IMR-90 (cell line): Measurements from ENCODE around the gene AOPEP. TPM values are rescaled to one million over a fixed set of nuclear protein-coding genes. Genes with fewer than 3 reads are reported as not detected.

ENCODE experiments used
- ATAC-seq: fragments of 200-7000 bp; cut with Tn5 transposase; 2 replicates; pipeline ENCODE4 v1.9.1; 2020; ENCODE audit warnings: low read depth, mild to moderate bottlenecking, moderate library complexity
- BruUV-seq: library from RNA; stranded (reverse); fragments of 400-500 nt; replicated peaks from 2 replicates; lab custom pipeline; 2021; lab: Mats Ljungman, UMichigan
- CTCF ChIA-PET: fragments of 300-600 bp; formaldehyde crosslinking; extraction: SDS; loops from one replicate; lab custom pipeline; 2021; ENCODE audit warnings: antibody characterized with exemption; lab: Yijun Ruan, JAX
- POLR2A ChIA-PET: fragments of 300-600 bp; sonication (Branson Sonifier 250); formaldehyde crosslinking; loops from one replicate; lab custom pipeline; 2022; ENCODE audit warnings: antibody characterized with exemption; ENCODE audit not compliant: unreplicated experiment; lab: Charles Lee
- DNase-seq: peaks from one replicate; pipeline ENCODE4 v3.0.0; 2013
- H2AFZ ChIP-seq: replicated peaks from 2 replicates; pipeline ENCODE3; 2013; ENCODE audit warnings: low read length, mild to moderate bottlenecking; ENCODE audit not compliant: poor library complexity
- H2AK5ac ChIP-seq: 2 replicates; pipeline ENCODE4 v1.6.1; 2013; ENCODE audit warnings: low read depth, low read length, inconsistent platforms
- H2AK9ac ChIP-seq: replicated peaks from 2 replicates; pipeline ENCODE3; 2013; ENCODE audit warnings: mild to moderate bottlenecking, low read depth, low read length, moderate library complexity; ENCODE audit not compliant: poor library complexity
- H2BK120ac ChIP-seq: 2 replicates; pipeline ENCODE4 v1.6.1; 2013; ENCODE audit warnings: low read depth, low read length, inconsistent platforms
- H2BK15ac ChIP-seq: 3 replicates; pipeline ENCODE4 v1.6.1; 2013; ENCODE audit warnings: low read depth, low read length, inconsistent platforms
- H2BK20ac ChIP-seq: 2 replicates; pipeline ENCODE4 v1.6.1; 2013; ENCODE audit warnings: low read depth, mild to moderate bottlenecking, inconsistent platforms, low read length, moderate library complexity
- H2BK5ac ChIP-seq: 2 replicates; pipeline ENCODE4 v1.6.1; 2013; ENCODE audit warnings: mild to moderate bottlenecking, low read depth, low read length, inconsistent platforms; ENCODE audit not compliant: poor library complexity, severe bottlenecking
- H3K14ac ChIP-seq: replicated peaks from 2 replicates; pipeline ENCODE4 v1.6.1; 2013; ENCODE audit warnings: low read depth, low read length, inconsistent platforms
- H3K18ac ChIP-seq: 2 replicates; pipeline ENCODE4 v1.6.1; 2013; ENCODE audit warnings: low read depth, low read length, control low read depth
- H3K23ac ChIP-seq: 2 replicates; pipeline ENCODE4 v1.6.1; 2013; ENCODE audit warnings: low read depth, low read length, inconsistent platforms
- H3K27ac ChIP-seq: 2 replicates; pipeline ENCODE4 v1.5.1; 2013; ENCODE audit warnings: mild to moderate bottlenecking, control low read depth, low read length; ENCODE audit not compliant: insufficient read depth
- H3K27me3 ChIP-seq: 2 replicates; pipeline ENCODE4 v1.6.1; 2013; ENCODE audit warnings: low read length; ENCODE audit not compliant: control insufficient read depth, insufficient read depth
- H3K36me3 ChIP-seq: 2 replicates; pipeline ENCODE4 v1.6.1; 2013; ENCODE audit warnings: low read length, mixed read lengths; ENCODE audit not compliant: control insufficient read depth, insufficient read depth
- H3K4ac ChIP-seq: 2 replicates; pipeline ENCODE4 v1.6.1; 2013; ENCODE audit warnings: low read depth, low read length, inconsistent platforms
- H3K4me1 ChIP-seq: 2 replicates; pipeline ENCODE4 v1.6.1; 2013; ENCODE audit warnings: low read length, mixed read lengths; ENCODE audit not compliant: control insufficient read depth, insufficient read depth
- H3K4me2 ChIP-seq: 2 replicates; pipeline ENCODE4 v1.6.1; 2013; ENCODE audit warnings: low read depth, mild to moderate bottlenecking, control low read depth, low read length, moderate library complexity
- H3K4me3 ChIP-seq: 2 replicates; pipeline ENCODE4 v1.5.1; 2013; ENCODE audit warnings: low read depth, mild to moderate bottlenecking, control low read depth, low read length, moderate library complexity; ENCODE audit not compliant: insufficient read depth
- H3K56ac ChIP-seq: 2 replicates; pipeline ENCODE4 v1.6.1; 2013; ENCODE audit warnings: low read length, inconsistent platforms; ENCODE audit not compliant: insufficient read depth; ENCODE audit errors: extremely low read depth
- H3K79me1 ChIP-seq, 2 experiments: 2 replicates each; pipeline ENCODE4 v1.6.1; 2013; ENCODE audit warnings: low read length in 2 of 2, inconsistent platforms in 1 of 2, low read depth in 1 of 2
- H3K9ac ChIP-seq: 2 replicates; pipeline ENCODE4 v1.6.1; 2013; ENCODE audit warnings: low read depth, low read length, control low read depth
- H3K9me1 ChIP-seq: 2 replicates; pipeline ENCODE4 v1.6.1; 2013; ENCODE audit warnings: low read length, inconsistent platforms; ENCODE audit not compliant: insufficient read depth
- H3K9me3 ChIP-seq: 2 replicates; pipeline ENCODE4 v1.6.1; 2013; ENCODE audit warnings: low read length; ENCODE audit not compliant: control insufficient read depth, insufficient read depth
- H4K20me1 ChIP-seq: 2 replicates; pipeline ENCODE4 v1.6.1; 2013; ENCODE audit warnings: low read length, inconsistent platforms; ENCODE audit not compliant: insufficient read depth
- H4K5ac ChIP-seq: 2 replicates; pipeline ENCODE4 v1.6.1; 2013; ENCODE audit warnings: mild to moderate bottlenecking, low read depth, low read length, control low read depth
- H4K8ac ChIP-seq, 2 experiments: 2 replicates each; pipeline ENCODE4 v1.6.1; 2013; ENCODE audit warnings: low read depth in 2 of 2, low read length in 2 of 2, control low read depth in 1 of 2, inconsistent platforms in 1 of 2
- H4K91ac ChIP-seq: 2 replicates; pipeline ENCODE4 v1.6.1; 2013; ENCODE audit warnings: low read depth, low read length, inconsistent platforms; ENCODE audit not compliant: insufficient read depth
- FOS ChIP-seq: fragments of 150-350 bp; IDR thresholded peaks from 2 replicates; pipeline ENCODE4 v1.6.1; 2016; ENCODE audit warnings: low read depth, low read length
- RCOR1 ChIP-seq: IDR thresholded peaks from 2 replicates; pipeline ENCODE4 v1.6.1; 2012; ENCODE audit warnings: mild to moderate bottlenecking, low read length, improper control_type of control experiment; ENCODE audit not compliant: insufficient replicate concordance
- WGBS, 2 experiments: methylation state at CpG; one replicate each; pipeline versions ENCODE4 v1.1.5 to v1.1.7; 2013; ENCODE audit warnings: missing lambda C conversion rate in 2 of 2; ENCODE audit not compliant: insufficient read length in 1 of 2; ENCODE audit errors: extremely low coverage in 2 of 2; 5-methylcytosine and 5-hydroxymethylcytosine counted together
- dilution Hi-C: fragments of 300-500 bp; cut with HindIII; formaldehyde crosslinking; loops from one replicate; pipeline ENCODE4 v1.14.3; 2018; ENCODE audit warnings: low sequenced_read_pairs; ENCODE audit not compliant: unreplicated experiment
- in situ Hi-C: fragments of 300-500 bp; cut with MboI; formaldehyde crosslinking; loops from 3 replicates; pipeline ENCODE4 v1.14.3; 2019; ENCODE audit warnings: low sequenced_read_pairs, inconsistent platforms, mixed read lengths
- intact Hi-C: fragments of 100-400 bp; cut with micrococcal nuclease; formaldehyde crosslinking; loops from 2 replicates; pipeline ENCODE4 v1.10.0; 2022
- polyA plus RNA-seq, 3 experiments: library from polyadenylated mRNA; depleted of rRNA; stranded (reverse); fragments of >200 nt; gene quantifications; 2 replicates each; pipeline ENCODE4 v1.2.3, GENCODE V29; 2012; ENCODE audit warnings: low replicate concordance in 1 of 3
- total RNA-seq: library from RNA; depleted of rRNA; stranded (reverse); fragments of >200 nt; gene quantifications from 2 replicates; pipeline ENCODE4 v1.2.3, GENCODE V29; 2012

AOPEP gene
- total and polyA plus RNA-seq, 2 of the 4 experiments (the other 2 are of a cell fraction) = 34.9 to 38.7 TPM

GRCh38 chr9:95029720-95030119 lies 303.2 kb downstream of the AOPEP start:
- DNase-seq (no peak), ATAC-seq (no peak)
- H2BK5ac ChIP-seq = no peak overlapping the region
- no peaks in the 10 kb centered on the region for H3K27me3 ChIP-seq
- H3K9me1 ChIP-seq = peaks cover 28% of the 10 kb centered on the region
- H3K23ac ChIP-seq = no peak overlapping the region
- no peak overlapping the region for H3K9ac ChIP-seq
- H3K36me3 ChIP-seq = peaks cover 33% of the 10 kb centered on the region
- no peak overlapping the region for H4K5ac ChIP-seq
- H3K4me1 ChIP-seq = peaks cover 39% of the 10 kb centered on the region
- no peak overlapping the region for H3K27ac ChIP-seq
- H3K9me3 ChIP-seq = no peaks in the 10 kb centered on the region
- H3K4me2 ChIP-seq = no peak overlapping the region
- no peak overlapping the region for H2BK120ac ChIP-seq
- TF ChIP-seq RCOR1 = no peak
- TF ChIP-seq FOS = no peak
- whole genome bisulfite sequencing, 2 experiments = no CpG with 5 or more reads among the region's 2 CpGs
- H2BK20ac ChIP-seq = no peak overlapping the region
- H2BK15ac ChIP-seq = no peak overlapping the region
- H3K18ac ChIP-seq = no peak overlapping the region
- no peak overlapping the region for H3K4me3 ChIP-seq
- H3K56ac ChIP-seq = no peak overlapping the region
- in situ Hi-C loops (loop anchor here (10.0 kb wide), 1 partner anchor 245 kb away; no protein-coding TSS in a partner anchor), dilution Hi-C loops (no loop called here), intact Hi-C loops (no loop called here)
- no peak overlapping the region for H3K4ac ChIP-seq
- ChIA-PET CTCF (no interaction called here), POLR2A (no interaction called here)
- BruUV-seq = no TSS peak
- no peak overlapping the region for H2AK5ac ChIP-seq
- H2AK9ac ChIP-seq = no peak overlapping the region
- H4K91ac ChIP-seq = no peak overlapping the region
- no peak overlapping the region for H3K14ac ChIP-seq
- H2AFZ ChIP-seq = no peak overlapping the region
- H4K20me1 ChIP-seq = peaks cover 60% of the 10 kb centered on the region
- H4K8ac ChIP-seq = no peak overlapping the region
- H3K79me1 ChIP-seq = peaks cover 26 to 87% of the 10 kb centered on the region in 2 experiments
